HG03196 (cell line): Measurements from ENCODE around the gene ZNF766.
"Not testable (repeated sequence)": the region's sequence is repeated elsewhere in the genome, so short reads cannot be mapped to it uniquely, and the experiment has no call there.

Source experiments
- ATAC-seq: cut with Tn5 transposase; IDR thresholded peaks from one replicate; pipeline ENCODE4 v1.9.1; 2021; ENCODE audit not compliant: unreplicated experiment

ZNF766 gene

DNA sequence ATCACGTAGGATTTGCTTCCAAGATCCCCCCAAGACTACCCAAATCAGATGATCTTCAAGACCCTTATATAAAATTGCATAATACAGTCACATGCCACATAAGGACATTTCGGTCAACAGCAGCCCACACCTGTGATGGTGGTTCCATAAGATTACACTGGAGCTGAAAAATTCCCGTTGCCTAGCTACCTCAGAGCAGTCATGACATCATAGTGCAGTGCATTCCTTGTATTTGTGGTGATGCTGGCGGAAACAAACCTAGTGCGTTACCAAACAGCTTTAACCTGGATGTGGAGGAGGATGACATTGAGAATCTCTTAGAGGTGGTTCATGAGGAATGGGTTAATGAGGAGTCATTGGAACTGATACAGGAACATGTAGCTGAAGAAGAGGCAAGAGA lies 4.8 kb downstream of the ZNF766 start:
- ATAC-seq = no peak

DNA sequence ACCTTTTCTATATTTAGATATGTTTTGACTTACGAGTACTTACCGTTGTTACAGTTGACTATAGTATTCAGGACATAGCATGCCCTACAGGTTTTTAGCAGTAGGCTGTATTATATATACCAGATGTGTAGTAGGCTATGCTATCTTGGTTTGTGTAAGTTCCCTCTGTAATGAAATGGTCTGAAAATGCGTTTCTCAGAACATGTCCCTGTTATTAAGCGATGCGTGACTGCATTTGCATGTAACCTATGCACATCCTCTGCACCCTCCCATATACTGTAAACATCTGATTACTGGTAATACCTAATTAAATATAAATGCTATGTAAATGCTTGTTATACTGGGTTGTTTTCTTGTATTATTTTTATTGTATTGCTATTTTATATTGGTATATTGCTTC lies 6.6 kb downstream of the ZNF766 start:
- ATAC-seq = no peak

DNA sequence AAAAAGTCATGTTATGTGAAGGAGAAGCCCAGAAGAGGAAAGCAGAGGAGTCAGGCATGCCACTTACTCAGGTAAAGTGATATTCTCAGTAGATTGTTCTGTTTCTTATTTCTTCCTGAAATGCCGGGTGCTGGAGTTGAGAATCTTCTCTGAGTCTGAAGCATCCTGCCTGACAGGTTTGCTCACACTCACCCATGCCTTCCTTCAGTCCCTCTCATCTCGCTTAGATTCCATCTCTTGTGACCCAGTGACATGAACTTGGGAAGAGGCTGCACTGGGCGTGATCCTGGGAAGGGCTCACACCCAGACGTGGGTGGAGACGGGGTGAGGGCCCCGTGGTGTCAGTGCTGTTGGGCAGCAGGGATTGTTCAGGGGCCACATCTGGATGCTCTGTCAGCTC lies 8.1 kb downstream of the ZNF766 start:
- ATAC-seq = no peak

DNA sequence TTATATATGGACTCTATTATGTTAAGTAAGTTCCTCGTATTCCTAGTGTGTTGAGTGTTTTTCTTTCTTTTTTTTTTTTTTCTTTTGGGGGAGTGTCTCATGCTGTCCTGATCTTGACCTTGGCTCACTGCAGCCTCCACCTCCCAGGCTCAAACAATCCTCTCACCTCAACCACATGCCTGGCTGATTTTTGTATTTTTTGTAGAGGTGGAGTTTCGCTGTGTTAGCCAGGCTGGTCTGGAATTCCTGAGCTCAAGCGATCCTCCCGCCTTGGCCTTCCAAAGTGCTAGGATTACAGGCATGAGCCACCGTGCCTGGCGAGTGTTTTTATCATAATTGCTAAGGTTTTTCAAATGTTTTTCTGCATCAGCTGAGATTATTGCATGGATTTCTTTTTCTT lies 16.9 kb downstream of the ZNF766 start:
- no peak for ATAC-seq

DNA sequence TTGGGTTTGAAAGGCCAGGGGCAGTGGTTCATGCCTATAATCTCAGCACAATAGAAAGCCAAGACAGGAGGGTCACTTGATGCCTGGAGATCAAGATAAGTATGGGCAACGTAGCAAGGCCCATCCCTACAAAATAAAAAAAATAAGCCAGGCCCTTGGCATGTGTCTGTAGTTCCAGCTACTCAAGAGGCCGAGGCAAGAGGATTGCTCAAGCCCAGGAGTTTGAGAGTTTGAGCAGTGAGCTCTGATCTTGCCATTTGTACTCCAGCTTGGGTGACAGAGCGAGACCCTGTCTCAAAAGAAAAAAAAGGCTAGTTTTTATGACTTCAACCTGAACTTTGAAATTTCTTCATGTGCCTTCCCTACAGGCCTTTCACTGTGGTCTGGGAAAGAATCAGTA lies 22.4 kb downstream of the ZNF766 start:
- ATAC-seq = no peak

DNA sequence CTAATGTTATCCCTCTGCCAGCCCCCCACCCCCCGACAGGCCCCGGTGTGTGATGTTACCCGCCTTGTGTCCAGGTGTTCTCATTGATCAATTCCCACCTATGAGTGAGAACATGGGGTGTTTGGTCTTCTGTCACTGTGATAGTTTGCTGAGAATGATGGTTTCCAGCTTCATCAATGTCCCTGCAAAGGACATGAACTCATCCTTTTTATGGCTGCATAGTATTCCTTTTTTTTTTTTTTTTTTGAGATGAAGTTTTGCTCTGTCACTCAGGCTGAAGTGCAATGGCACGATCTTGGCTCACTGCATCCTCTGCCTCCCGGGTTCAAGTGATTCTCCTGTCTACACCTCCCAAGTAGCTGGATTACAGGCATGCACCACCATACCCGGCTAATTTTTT lies 23.6 kb downstream of the ZNF766 start:
- not testable (repeated sequence) for ATAC-seq

DNA sequence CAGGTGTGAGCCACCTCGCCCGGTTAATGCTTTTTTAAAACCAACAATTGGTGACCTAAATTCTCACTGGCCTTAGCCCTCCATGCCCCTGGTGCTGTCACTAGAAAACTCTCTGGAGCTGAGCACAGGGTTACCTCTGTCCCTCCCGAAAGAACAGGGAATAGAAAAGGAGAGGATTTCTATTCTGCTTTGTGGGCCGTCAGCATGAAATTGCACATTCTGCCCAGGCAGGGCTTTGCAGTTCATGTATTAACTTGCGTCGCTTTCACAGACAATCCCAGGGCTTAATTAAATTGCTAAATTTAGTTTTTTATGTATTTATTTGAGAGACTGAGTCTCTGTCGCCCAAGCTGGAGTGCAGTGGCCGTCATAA lies 27.0 kb downstream of the ZNF766 start:
- no peak for ATAC-seq

DNA sequence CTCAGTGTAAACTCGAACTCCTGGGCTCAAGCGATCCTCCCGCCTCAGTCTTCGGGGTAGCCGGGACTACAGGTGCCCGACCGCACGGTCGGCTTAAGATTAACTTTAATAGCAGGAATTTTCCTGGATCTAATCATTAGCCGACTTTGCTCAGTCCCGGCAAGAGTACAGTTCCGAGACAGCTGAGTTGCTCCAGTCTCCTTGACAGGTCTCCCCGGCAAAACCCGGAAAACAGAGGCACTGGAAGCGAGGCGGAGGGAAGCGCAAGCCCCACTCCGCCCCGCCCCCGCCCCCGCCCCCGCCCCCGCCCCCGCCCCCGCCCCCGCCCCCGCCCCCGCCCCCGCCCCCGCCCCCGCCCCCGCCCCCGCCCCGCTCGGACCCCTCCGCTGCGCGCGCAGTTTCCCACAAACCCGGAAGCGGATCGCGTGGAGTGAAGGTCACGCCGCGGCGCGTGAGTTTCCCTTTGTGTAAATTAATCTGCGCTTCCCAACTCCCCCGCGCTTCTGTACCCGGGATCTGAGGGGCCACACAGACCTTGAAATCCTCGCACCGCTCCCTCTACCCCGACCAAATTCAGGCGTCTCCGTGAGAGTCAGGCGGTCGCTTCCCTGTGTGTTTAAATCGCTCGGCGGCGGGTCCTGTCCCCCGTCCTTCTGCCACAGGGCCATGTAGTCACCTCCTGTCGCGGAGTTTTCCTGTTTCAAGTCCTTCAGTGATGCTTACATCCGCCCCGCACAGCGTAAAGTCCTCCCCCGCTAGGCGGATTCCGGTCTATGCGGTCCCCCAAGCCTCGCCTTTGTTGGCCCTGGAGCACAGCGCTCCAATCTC lies 27.6 kb downstream of the ZNF766 start, which contains the start of gene ZNF480:
Gene ZNF480, plus strand, starts transcription at position 397 of the 828 bp plus-strand sequence. CDS start 3,244 bp downstream, outside the sequence.
- peak; percentile 55 for ATAC-seq

DNA sequence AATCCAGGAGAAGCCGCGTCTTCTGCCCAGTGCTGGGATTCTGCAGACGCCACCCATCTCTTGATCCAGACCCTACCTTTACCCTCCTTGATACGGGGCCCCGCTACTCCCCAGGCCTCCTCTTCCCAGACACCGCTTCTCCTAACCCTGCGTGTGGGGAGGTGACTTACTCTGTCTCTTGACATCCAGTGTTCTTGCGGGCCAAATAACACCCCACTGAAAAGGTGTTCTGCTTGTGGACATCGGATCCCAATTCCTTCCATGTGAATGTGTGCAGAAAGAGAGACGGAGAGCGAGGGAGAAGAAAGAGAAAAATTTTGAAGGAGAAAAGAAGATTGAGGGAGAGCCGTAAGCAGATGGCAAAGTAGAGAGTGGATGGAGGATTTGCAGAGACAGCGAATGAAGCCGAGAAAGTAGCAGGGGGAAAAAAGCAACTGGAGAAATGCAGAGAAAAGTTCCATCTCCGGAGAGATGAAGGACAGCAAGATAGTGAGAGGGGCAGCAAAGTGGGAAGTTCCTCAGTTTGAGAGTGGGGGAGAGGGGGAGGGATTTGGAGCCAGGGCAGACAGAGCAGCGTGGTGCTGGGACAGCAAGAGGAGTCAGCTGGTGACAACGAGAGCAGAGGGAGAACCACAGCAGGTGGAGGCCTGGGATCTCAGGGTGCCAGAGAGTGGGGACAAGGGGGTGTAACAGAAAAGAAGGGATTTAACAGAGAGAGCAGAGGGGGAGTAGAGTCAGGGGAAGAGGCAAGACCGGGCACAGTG lies 28.4 kb downstream of the ZNF766 start:
- ATAC-seq = peak; percentile 17

DNA sequence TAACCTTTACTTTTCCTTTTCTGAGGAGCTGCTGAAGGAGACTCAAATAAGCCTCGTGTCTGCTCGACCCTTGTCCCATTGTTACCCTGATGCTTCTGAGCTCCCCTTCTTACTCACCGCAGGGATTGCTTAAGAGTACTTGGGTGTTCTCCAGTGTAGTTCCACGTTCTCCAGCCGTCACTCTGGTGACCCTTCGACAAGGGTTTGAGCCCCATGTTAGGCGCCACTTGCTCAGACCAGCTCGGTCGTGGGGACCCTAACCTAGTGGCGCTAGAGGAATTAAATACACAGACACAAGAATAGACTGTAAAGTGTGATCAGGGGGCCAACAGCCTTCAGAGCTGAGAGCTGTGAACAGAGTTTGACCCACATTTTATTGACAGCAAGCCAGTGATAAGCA lies 37.9 kb downstream of the ZNF766 start:
- no peak for ATAC-seq

DNA sequence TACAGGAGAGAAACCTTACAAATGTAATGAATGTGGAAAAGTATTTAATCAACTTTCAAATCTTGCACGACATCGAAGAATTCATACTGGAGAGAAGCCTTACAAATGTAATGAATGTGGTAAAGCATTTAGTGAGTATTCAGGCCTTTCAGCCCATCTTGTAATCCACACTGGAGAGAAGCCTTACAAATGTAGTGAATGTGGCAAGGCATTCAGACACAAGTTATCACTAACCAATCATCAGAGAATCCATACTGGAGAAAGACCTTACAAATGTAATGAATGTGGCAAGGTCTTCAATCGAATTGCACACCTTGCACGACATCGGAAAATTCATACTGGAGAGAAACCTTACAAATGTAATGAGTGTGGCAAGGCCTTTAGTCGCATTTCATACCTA lies 53.0 kb downstream of the ZNF766 start:
- no peak for ATAC-seq

DNA sequence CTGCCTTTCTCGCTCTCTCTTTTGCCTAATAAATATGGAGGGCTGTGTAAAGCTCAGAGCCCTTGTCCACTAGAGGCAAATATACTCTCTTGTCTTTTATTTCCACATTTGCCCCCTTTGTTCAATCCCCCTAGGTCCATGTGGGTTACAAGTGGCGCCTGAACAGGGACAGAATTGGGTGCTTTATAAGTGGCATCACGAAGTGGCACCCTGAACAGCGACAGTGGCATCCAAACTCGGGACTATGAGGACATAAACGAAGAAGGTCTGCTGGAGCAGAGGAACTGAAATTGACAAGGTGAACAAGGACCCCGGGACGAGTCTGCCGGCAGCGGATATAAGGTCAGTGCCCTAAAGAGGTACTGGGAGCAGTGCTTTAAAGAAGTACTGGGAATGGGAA lies 62.4 kb downstream of the ZNF766 start:
- no peak for ATAC-seq

DNA sequence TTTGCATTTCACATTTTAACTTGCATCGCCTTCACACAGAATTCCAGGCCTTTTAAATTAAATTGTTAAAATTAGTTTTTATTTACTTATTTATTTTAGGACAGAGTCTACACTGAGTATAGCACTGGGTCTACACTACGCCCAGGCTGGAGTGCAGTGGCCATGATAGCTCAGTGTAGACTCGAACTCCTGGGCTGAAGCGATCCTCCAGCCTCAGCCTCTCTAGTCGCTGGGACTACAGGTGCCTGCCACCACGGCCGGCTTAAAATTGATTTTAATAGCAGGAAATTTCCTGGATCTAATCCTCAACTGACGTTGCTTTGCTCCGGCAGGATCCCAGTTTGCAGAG lies 66.4 kb downstream of the ZNF766 start:
- peak; percentile 21 for ATAC-seq

DNA sequence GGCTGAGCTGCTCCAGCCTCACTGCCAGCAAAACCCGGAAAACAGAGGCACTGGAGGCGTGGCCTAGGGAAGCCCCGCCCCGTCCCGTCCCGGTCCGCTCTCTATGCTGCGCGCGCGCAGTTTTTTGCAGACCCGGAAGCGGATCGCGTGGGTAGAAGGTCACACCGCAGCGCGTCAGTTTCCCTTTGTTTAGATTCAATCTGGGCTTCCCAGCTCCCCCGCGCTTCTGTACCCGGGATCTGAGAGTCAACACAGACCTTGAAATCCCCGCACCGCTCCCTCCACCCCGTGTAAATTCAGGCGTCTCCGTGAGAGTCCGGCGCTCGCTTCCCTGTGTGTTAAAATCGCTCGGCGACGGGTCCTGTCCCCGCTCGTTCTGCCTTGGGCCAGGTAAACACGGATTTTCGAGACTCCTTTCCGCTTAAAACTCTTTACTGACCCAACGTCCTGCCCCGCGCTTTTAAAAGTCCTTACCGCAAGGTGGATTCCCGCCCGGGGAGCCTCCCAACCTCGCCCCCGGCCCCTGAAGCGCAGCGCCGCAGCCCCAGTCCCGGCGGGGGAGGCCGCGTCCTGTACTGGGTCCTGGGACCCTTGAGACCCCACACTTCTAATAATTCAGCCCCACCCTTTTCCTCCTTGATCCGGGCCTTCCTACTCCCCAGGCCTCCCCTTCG lies 66.9 kb downstream of the ZNF766 start, which contains the start of gene ZNF610:
Gene ZNF610, plus strand, starts transcription at position 127 of the 674 bp plus-strand sequence. CDS start 12,930 bp downstream, outside the sequence.
- peak; percentile 87 for ATAC-seq

DNA sequence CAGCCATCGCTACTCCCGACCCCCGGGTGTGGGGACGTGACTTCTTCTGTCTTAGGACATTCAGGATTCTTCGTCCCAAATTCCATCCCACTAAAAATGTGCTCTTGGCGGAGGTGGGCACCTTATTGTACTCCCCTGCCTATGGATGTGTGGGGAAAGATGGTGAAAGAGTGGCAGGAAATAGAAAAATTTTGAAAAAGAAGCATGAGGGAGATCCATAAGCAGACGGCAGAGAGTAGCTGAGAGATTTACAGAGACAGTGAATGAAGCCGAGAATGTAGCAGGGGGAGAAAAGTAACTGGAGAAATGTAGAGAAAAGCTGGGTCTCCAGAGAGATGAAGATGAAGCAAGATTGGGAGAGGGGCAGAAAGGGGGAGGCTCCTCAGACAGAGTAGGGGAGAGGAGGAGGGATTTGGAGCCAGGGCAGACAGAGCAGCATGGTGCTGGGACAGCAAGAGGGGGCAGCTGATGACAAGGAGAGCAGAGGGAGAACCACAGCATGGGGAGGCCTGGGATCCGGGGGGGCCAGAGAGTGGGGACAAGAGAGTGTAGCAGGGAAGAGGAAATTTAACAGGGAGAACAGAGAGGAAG lies 67.5 kb downstream of the ZNF766 start:
- no peak for ATAC-seq

DNA sequence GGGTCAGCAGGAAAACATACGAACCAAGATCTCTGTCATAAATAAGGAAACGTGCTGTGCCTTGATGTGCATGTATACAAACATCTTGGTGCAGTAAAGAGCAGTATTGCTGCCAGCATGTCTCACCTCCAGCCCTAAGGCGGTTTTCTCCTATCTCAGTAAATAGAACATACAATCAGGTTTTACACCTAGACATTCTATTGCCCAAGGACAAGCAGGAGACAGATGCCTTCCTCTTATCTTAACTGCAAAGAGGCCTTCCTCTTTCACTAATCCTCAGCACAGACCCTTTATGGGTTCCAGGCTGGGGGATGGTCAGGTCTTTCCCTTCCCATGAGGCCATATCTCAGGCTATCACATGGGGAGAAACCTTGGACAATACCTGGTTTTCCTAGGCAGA lies 69.6 kb downstream of the ZNF766 start:
- ATAC-seq = not testable (repeated sequence)

DNA sequence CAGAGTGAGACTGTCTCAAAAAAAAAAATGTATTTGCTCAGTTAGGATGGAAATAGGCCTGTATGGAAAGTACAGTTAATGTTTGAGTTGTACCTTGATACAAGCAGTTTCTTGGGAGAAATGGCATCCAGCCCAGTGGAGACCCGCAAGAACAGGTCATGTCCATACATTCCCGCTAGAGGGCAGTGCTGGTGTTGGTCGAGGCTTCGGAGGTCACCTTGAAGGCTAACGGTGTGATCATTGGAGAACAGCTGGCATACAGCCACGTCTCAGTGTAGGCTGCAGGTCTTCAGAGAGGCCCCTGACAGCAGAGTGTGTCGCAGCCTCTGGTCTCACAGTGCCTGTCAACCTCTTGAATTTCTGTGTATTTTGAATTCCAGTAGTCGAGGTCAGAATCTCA lies 74.2 kb downstream of the ZNF766 start:
- no peak for ATAC-seq

DNA sequence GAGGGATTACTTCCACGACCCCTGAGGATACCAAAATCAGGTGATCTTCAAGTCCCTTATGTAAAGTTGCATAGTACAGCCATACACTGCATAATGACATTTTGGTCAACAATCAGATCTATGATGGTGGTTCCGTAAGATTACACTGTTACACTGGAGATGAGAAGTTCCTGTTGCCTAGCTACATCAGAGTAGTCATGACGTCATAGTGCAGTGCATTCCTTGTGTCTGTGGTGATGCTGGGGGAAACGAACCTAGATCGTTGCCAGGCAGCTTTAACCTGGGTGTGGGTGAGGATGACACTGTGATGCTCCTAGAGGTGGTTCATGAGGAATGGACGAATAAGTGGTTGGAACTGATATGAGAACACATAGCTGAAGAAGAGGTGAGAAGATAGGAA lies 75.8 kb downstream of the ZNF766 start:
- no peak for ATAC-seq
